Endothelial cell of umbilical vein (primary cell): ENCODE measurements around the gene PDE3B. TPM values are rescaled to one million over a fixed set of nuclear protein-coding genes. Genes with fewer than 3 reads are reported as not detected.

ENCODE experiments used
- BruUV-seq: library from RNA; stranded (reverse); fragments of 400-500 nt; replicated peaks from 2 replicates; lab custom pipeline; 2021; lab: Mats Ljungman, UMichigan
- CTCF ChIA-PET: fragments of 300-600, 350-600 bp; sonication (Branson Sonifier 250); formaldehyde crosslinking; loops from one replicate; lab custom pipeline; 2021; ENCODE audit warnings: antibody characterized with exemption, inconsistent platforms; lab: Charles Lee
- POLR2A ChIA-PET: fragments of 300-600, 350-600 bp; sonication (Branson Sonifier 250); formaldehyde crosslinking; loops from one replicate; lab custom pipeline; 2021; ENCODE audit warnings: antibody characterized with exemption, inconsistent platforms; lab: Charles Lee
- DNase-seq: peaks from one replicate; pipeline ENCODE4 v3.0.0-alpha.2; 2011; ENCODE audit warnings: low read depth, low spot score
- FAIRE-seq: peaks from 2 replicates; lab custom pipeline; 2011; peaks lifted over from hg19 to GRCh38; lab: Jason Lieb, UNC
- H2AFZ ChIP-seq: 2 replicates; pipeline ENCODE4 v1.6.0; 2012; ENCODE audit warnings: low read depth, low read length, control low read depth, inconsistent platforms
- H3K27ac ChIP-seq: 2 replicates; pipeline ENCODE4 v1.5.1; 2011; ENCODE audit warnings: low read depth, mild to moderate bottlenecking, control low read depth, low read length, moderate library complexity; ENCODE audit not compliant: insufficient read depth
- H3K27me3 ChIP-seq, 2 experiments: 2 replicates each; pipeline versions ENCODE4 v1.6.0 to v1.6.1; 2011; ENCODE audit warnings: low read length in 2 of 2, mixed read lengths in 1 of 2; ENCODE audit not compliant: control insufficient read depth in 2 of 2, insufficient read depth in 2 of 2
- H3K36me3 ChIP-seq, 2 experiments: 2 replicates in 1 of 2; 3 replicates in 1 of 2; pipeline ENCODE4 v1.5.1; 2011; ENCODE audit warnings: low read length in 2 of 2, mild to moderate bottlenecking in 1 of 2, moderate library complexity in 1 of 2; ENCODE audit not compliant: control insufficient read depth in 2 of 2, insufficient read depth in 2 of 2; ENCODE audit errors: extremely low read depth in 1 of 2
- H3K4me1 ChIP-seq: 3 replicates; pipeline ENCODE4 v1.5.1; 2011; ENCODE audit warnings: mild to moderate bottlenecking, low read length; ENCODE audit not compliant: control insufficient read depth, insufficient read depth; ENCODE audit errors: extremely low read depth
- H3K4me2 ChIP-seq: 2 replicates; pipeline ENCODE4 v1.6.1; 2011; ENCODE audit warnings: low read length, control low read depth, mixed read lengths; ENCODE audit not compliant: insufficient read depth
- H3K4me3 ChIP-seq, 3 experiments: fragments of 200-600 bp in 1 of 3; sonication (generic), shearing (Covaris generic) in 1 of 3; replicated peaks in 1 of 3; 2 replicates each; pipeline ENCODE4 v1.5.1; 2011 to 2016; ENCODE audit warnings: control low read depth in 3 of 3, low read length in 3 of 3, mild to moderate bottlenecking in 2 of 3, inconsistent platforms in 1 of 3, low read depth in 1 of 3, moderate library complexity in 1 of 3; ENCODE audit not compliant: insufficient read depth in 1 of 3
- H3K79me2 ChIP-seq: 2 replicates; pipeline ENCODE4 v1.6.0; 2012; ENCODE audit warnings: low read length, inconsistent platforms; ENCODE audit not compliant: control insufficient read depth, insufficient read depth
- H3K9ac ChIP-seq: replicated peaks from 2 replicates; pipeline ENCODE3; 2011; ENCODE audit warnings: low read length, control low read depth; ENCODE audit not compliant: insufficient read depth; ENCODE audit errors: extremely low read depth
- H3K9me1 ChIP-seq: replicated peaks from 3 replicates; pipeline ENCODE4 v1.6.0; 2011; ENCODE audit warnings: mild to moderate bottlenecking, low read length; ENCODE audit not compliant: control insufficient read depth, insufficient read depth; ENCODE audit errors: extremely low read depth
- H3K9me3 ChIP-seq: replicated peaks from 2 replicates; pipeline ENCODE4 v1.5.1; 2012; ENCODE audit warnings: low read length, inconsistent platforms; ENCODE audit not compliant: control insufficient read depth, insufficient read depth
- H4K20me1 ChIP-seq: replicated peaks from 2 replicates; pipeline ENCODE3; 2011; ENCODE audit warnings: mild to moderate bottlenecking, low read length; ENCODE audit not compliant: control insufficient read depth, insufficient read depth; ENCODE audit errors: extremely low read depth
- EZH2 ChIP-seq: IDR thresholded peaks from 2 replicates; pipeline ENCODE4 v1.6.1; 2012; ENCODE audit warnings: borderline replicate concordance, low read depth, mild to moderate bottlenecking, moderate library complexity, low read length, inconsistent platforms; ENCODE audit not compliant: severe bottlenecking
- FOS ChIP-seq: IDR thresholded peaks from 2 replicates; pipeline ENCODE4 v1.6.1; 2011; ENCODE audit warnings: mild to moderate bottlenecking, low read length, moderate library complexity, borderline replicate concordance; ENCODE audit not compliant: insufficient read depth
- GATA2 ChIP-seq: IDR thresholded peaks from 2 replicates; pipeline ENCODE4 v1.7.0; 2011; ENCODE audit warnings: low read depth, mild to moderate bottlenecking, moderate library complexity, mixed read lengths, low read length; ENCODE audit not compliant: insufficient read length, insufficient read depth
- JUN ChIP-seq: IDR thresholded peaks from 2 replicates; pipeline ENCODE4 v1.6.1; 2011; ENCODE audit warnings: borderline replicate concordance, low read depth; ENCODE audit not compliant: insufficient read length, insufficient read depth
- MYC ChIP-seq: IDR thresholded peaks from one replicate; pipeline ENCODE4 v1.6.1; 2011; ENCODE audit warnings: mild to moderate bottlenecking, low read depth, low read length
- POLR2A ChIP-seq: IDR thresholded peaks from 2 replicates; pipeline ENCODE4 v1.6.1; 2012; ENCODE audit warnings: low read depth, mild to moderate bottlenecking, control low read depth, low read length
- POLR2AphosphoS5 ChIP-seq: IDR thresholded peaks from 2 replicates; pipeline ENCODE4 v1.6.1; 2012; ENCODE audit warnings: low read depth, mild to moderate bottlenecking, control low read depth, low read length, moderate library complexity; ENCODE audit not compliant: insufficient read depth
- dilution Hi-C: fragments of 300-500 bp; cut with MboI; formaldehyde crosslinking; loops from one replicate; pipeline ENCODE4 v1.15.0; 2019; ENCODE audit warnings: low sequenced_read_pairs; ENCODE audit not compliant: extremely low pct_ligation_motif_present
- intact Hi-C: fragments of 100-400 bp; cut with micrococcal nuclease; formaldehyde crosslinking; loops from one replicate; pipeline ENCODE4 v1.10.0; 2022
- polyA plus RNA-seq, 4 experiments: library from polyadenylated mRNA; depleted of rRNA in 3 of 4; stranded (reverse) in 3 of 4; unstranded in 1 of 4; fragments of >200 nt; gene quantifications; 2 replicates each; pipeline versions ENCODE4 v1.2.1 to v1.2.3, GENCODE V29; 2011 to 2012; ENCODE audit warnings: missing spikeins in 1 of 4
- total RNA-seq: library from RNA; stranded (reverse); gene quantifications from 2 replicates; pipeline ENCODE4 v1.2.3, GENCODE V29; 2021
- TF ChIP-seq, protein P1 (sequence below), 2 donors: IDR thresholded peaks; 1 replicate in 1 of 2; 2 replicates in 1 of 2; pipeline ENCODE4 v1.5.1; 2011; ENCODE audit warnings: low read length in 2 of 2, mild to moderate bottlenecking in 2 of 2, moderate library complexity in 2 of 2, control low read depth in 1 of 2, inconsistent platforms in 1 of 2, low read depth in 1 of 2; ENCODE audit not compliant: insufficient read depth in 1 of 2; ENCODE audit errors: extremely low read depth in 1 of 2
- TF ChIP-seq, protein P2 (sequence below): IDR thresholded peaks from 2 replicates; pipeline ENCODE4 v1.6.1; 2011; ENCODE audit not compliant: insufficient read depth, insufficient read length

Gene PDE3B
- total and polyA plus RNA-seq, 2 donors (not counting 3 experiments of a cell fraction or from before 2014, with no cell fraction given): 0.26 to 1.9 TPM

DNA sequence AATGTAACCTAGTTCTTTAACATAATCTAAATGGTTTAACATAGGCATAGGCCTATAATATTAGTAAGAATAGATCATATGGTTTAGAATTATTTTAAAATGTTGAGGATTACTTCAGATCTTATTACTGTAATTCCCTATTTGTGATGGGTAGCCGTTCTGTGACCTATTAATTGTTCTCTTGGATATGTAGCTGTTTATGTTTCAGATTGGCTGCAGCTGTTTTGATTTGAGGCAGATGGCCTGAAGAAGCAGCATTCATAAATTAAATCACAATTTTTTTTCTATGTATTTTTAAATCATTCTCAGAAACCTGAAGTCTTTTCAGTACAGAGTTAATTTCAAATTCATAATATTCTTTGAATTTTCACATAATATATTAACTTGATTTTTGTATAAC is 104.5 kb downstream of the PDE3B start:
- Histone ChIP-seq H3K79me2 (no peaks in the 10 kb centered on the region), H3K4me1 (no peaks in the 10 kb centered on the region), H3K9me1 (no peaks in the 10 kb centered on the region), H3K27me3 (peaks cover 0 to 5% of the 10 kb centered on the region in 2 experiments), H3K36me3 (no peaks in the 10 kb centered on the region), H2AFZ (no peak overlapping the region), H3K9me3 (no peaks in the 10 kb centered on the region), H4K20me1 (no peaks in the 10 kb centered on the region), H3K4me2 (no peak overlapping the region), H3K9ac (no peak overlapping the region), H3K4me3 (no peak overlapping the region), H3K27ac (no peak overlapping the region)
- TF ChIP-seq, protein P1, sequence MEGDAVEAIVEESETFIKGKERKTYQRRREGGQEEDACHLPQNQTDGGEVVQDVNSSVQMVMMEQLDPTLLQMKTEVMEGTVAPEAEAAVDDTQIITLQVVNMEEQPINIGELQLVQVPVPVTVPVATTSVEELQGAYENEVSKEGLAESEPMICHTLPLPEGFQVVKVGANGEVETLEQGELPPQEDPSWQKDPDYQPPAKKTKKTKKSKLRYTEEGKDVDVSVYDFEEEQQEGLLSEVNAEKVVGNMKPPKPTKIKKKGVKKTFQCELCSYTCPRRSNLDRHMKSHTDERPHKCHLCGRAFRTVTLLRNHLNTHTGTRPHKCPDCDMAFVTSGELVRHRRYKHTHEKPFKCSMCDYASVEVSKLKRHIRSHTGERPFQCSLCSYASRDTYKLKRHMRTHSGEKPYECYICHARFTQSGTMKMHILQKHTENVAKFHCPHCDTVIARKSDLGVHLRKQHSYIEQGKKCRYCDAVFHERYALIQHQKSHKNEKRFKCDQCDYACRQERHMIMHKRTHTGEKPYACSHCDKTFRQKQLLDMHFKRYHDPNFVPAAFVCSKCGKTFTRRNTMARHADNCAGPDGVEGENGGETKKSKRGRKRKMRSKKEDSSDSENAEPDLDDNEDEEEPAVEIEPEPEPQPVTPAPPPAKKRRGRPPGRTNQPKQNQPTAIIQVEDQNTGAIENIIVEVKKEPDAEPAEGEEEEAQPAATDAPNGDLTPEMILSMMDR (IDR thresholded peaks at IDR 0.05; ENCODE audit: extremely low read depth in 1 of 2, insufficient read depth in 1 of 2, low read depth in 1 of 2, low read length in 2 of 2): no peak
- no peak for TF ChIP-seq POLR2AphosphoS5
- TF ChIP-seq JUN: no peak
- no peak for TF ChIP-seq GATA2
- no peak for FAIRE-seq
- CTCF ChIA-PET: interaction anchor here (1.0 to 2.0 kb wide), 3 partner anchors 17 to 90 kb away, joined by 3 to 6 read pairs (median 5); no protein-coding TSS in a partner anchor
- no peak for DNase-seq
- BruUV-seq: no TSS peak
- intact Hi-C loops (no loop called here), dilution Hi-C loops (no loop called here)
- POLR2A ChIA-PET: no interaction called here

DNA sequence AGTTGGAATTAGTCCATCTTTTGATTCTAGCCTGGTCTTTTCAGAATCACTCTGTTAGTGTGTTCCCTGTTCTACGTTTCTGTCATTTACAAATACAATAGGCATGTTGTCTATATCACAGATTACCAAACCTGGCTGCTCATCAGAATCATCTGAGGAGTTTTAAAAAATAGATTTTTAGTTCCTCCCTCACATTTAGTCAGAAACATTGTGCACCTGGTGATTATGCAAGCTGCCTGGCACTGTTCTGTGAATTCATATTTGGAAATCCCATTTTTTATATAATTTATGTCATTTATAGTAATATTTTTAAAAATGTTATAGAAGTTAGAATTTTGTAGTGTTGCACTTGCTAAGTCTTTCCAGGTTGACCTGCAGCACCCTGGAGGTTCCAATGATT is 107.3 kb downstream of the PDE3B start:
- no peaks in the 10 kb centered on the region for H4K20me1 ChIP-seq
- TF ChIP-seq, protein P2, sequence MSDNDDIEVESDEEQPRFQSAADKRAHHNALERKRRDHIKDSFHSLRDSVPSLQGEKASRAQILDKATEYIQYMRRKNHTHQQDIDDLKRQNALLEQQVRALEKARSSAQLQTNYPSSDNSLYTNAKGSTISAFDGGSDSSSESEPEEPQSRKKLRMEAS: no peak
- no peak for TF ChIP-seq EZH2
- TF ChIP-seq MYC: no peak
- TF ChIP-seq GATA2: no peak
- TF ChIP-seq, protein P1 (IDR thresholded peaks at IDR 0.05; ENCODE audit: extremely low read depth in 1 of 2, insufficient read depth in 1 of 2, low read depth in 1 of 2, low read length in 2 of 2): no peak
- no peak for TF ChIP-seq FOS
- no peak for TF ChIP-seq POLR2AphosphoS5
- TF ChIP-seq JUN: no peak
- TF ChIP-seq POLR2A: no peak
- no peaks in the 10 kb centered on the region for H3K9me1 ChIP-seq

More for the DNA sequence above, 107.3 kb downstream of the PDE3B start:
- no peak overlapping the region for H3K4me3 ChIP-seq
- H3K79me2 ChIP-seq: no peaks in the 10 kb centered on the region
- FAIRE-seq: no peak
- H2AFZ ChIP-seq: no peak overlapping the region
- POLR2A ChIA-PET: no interaction called here
- no peaks in the 10 kb centered on the region for H3K36me3 ChIP-seq
- intact Hi-C loops (no loop called here), dilution Hi-C loops (no loop called here)
- no peak overlapping the region for H3K9ac ChIP-seq
- no peak overlapping the region for H3K4me2 ChIP-seq
- peaks cover 0 to 5% of the 10 kb centered on the region in 2 experiments for H3K27me3 ChIP-seq
- no peak overlapping the region for H3K27ac ChIP-seq
- no peak for DNase-seq
- no peaks in the 10 kb centered on the region for H3K4me1 ChIP-seq
- no TSS peak for BruUV-seq
- no peaks in the 10 kb centered on the region for H3K9me3 ChIP-seq
- CTCF ChIA-PET: no interaction called here
